ENCODE data around the gene PTGES3. TPM values are rescaled to one million over a fixed set of nuclear protein-coding genes. Genes with fewer than 3 reads are reported as not detected.

PTGES3 gene
- total RNA-seq, 1 donor from 2014 or later: 180 TPM

DNA sequence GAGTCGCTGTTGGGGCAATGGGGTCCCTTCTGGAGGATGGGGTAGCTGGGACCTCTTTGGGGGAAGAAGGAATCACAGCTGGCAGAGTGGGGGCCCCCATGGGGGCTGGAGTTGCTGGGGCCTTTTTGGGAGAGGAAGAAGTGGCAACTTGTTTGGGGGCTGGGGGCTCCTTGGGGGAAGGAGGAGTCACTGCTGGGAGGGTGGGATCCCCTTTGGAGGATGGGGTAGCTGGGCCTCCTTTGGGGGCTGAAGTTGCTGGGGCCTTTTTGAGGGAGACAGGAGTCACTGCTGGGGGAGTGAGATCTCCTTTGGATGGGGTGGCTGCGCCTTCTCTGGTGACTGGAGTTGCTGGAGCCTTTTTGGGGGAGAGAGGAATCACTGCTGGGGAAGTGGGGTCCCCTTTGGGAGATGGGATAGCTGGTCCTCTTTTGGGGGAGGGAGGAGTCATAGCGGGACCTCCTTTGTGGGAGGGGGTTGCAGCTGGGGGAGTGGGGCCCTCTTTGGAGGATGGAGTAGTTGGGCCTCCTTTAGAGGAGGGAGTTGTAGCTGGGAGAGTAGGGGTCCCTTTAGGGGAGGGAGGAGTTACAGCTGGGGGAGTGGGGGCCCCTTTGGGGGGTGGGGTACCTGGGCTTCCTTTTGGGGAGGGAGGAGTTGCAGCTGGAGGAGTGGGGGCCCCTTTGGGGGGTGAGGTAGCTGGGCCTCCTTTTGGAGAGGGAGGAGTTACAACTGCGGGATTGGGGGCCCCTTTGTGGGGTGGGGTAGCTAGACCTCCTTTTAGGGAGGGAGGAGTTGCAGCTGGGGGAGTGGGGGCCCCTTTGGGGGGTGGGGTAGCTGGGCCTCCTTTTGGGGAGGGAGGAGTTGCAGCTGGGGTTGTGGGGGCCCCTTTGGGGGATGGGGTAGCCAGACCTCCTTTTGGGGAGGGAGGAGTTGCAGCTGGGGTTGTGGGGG is 29.1 kb upstream of the PTGES3 start:
- Mint-ChIP-seq H3K4me3 (ENCODE audit: unreplicated experiment) (no peak overlapping the region), H3K27ac (ENCODE audit: unreplicated experiment) (no peak overlapping the region), H3K9me3 (ENCODE audit: unreplicated experiment) (peaks cover 9% of the 10 kb centered on the region), H3K4me1 (ENCODE audit: low read depth, unreplicated experiment) (peaks cover 24% of the 10 kb centered on the region), H3K27me3 (ENCODE audit: unreplicated experiment) (peaks cover 5% of the 10 kb centered on the region), H3K36me3 (ENCODE audit: unreplicated experiment) (peaks cover 11% of the 10 kb centered on the region)
- DNase-seq: no peak
- TF ChIP-seq, protein P1, sequence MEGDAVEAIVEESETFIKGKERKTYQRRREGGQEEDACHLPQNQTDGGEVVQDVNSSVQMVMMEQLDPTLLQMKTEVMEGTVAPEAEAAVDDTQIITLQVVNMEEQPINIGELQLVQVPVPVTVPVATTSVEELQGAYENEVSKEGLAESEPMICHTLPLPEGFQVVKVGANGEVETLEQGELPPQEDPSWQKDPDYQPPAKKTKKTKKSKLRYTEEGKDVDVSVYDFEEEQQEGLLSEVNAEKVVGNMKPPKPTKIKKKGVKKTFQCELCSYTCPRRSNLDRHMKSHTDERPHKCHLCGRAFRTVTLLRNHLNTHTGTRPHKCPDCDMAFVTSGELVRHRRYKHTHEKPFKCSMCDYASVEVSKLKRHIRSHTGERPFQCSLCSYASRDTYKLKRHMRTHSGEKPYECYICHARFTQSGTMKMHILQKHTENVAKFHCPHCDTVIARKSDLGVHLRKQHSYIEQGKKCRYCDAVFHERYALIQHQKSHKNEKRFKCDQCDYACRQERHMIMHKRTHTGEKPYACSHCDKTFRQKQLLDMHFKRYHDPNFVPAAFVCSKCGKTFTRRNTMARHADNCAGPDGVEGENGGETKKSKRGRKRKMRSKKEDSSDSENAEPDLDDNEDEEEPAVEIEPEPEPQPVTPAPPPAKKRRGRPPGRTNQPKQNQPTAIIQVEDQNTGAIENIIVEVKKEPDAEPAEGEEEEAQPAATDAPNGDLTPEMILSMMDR (IDR thresholded peaks at IDR 0.05; ENCODE audit: partially characterized antibody, unreplicated experiment): no peak

DNA sequence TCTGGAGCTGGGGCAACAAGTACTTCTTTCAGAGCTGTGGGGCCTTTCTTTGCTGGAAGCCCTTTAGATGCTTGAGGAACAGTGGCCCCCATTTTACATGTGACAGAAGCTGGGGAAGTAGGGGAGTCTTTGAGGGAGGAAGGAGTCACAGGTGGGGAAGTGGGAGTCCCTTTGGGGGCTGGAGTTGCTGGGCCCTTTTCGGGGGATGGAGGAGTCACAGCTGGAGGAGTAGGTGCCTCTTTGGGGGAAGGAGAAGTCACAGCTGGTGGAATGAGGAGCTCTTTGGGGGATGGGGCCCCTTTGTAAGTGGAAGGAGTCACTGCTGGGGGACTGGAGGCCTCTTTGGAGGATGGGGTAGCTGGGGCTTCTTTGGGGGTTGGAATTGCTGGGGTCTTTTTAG is 28.4 kb upstream of the PTGES3 start:
- Mint-ChIP-seq H3K4me3 (ENCODE audit: unreplicated experiment) (no peak overlapping the region), H3K4me1 (ENCODE audit: low read depth, unreplicated experiment) (peaks cover 20% of the 10 kb centered on the region)
- TF ChIP-seq, protein P1 (IDR thresholded peaks at IDR 0.05; ENCODE audit: partially characterized antibody, unreplicated experiment): no peak

DNA sequence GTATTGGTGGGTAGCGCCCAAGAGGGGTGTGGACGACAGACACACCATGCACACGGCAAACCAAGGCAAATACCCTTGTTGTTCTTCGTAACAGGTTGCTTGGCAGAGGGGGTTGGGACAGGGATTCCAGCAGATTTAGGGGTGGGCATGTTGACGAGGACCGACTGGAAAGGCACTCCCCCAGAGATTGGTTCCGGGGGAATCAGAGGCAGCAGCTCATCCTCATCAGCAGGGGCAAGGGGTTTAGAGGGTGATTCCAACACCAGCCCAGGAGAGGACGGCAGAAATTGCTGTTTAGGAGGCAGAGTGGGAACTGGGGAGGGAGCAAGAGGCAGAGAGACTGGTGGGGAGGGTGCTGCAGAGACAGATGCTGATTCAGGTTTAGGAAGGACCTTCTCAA is 27.7 kb upstream of the PTGES3 start:
- H3K27me3 Mint-ChIP-seq (ENCODE audit: unreplicated experiment): peaks cover 5% of the 10 kb centered on the region

More for the DNA sequence above, 28.4 kb upstream of the PTGES3 start:
- no peak for DNase-seq
- peaks cover 9% of the 10 kb centered on the region for H3K9me3 Mint-ChIP-seq (ENCODE audit: unreplicated experiment)
- H3K27me3 Mint-ChIP-seq (ENCODE audit: unreplicated experiment): peaks cover 5% of the 10 kb centered on the region
- peak overlapping the region; percentile 3 for H3K27ac Mint-ChIP-seq (ENCODE audit: unreplicated experiment)
- peaks cover 11% of the 10 kb centered on the region for H3K36me3 Mint-ChIP-seq (ENCODE audit: unreplicated experiment)

DNA sequence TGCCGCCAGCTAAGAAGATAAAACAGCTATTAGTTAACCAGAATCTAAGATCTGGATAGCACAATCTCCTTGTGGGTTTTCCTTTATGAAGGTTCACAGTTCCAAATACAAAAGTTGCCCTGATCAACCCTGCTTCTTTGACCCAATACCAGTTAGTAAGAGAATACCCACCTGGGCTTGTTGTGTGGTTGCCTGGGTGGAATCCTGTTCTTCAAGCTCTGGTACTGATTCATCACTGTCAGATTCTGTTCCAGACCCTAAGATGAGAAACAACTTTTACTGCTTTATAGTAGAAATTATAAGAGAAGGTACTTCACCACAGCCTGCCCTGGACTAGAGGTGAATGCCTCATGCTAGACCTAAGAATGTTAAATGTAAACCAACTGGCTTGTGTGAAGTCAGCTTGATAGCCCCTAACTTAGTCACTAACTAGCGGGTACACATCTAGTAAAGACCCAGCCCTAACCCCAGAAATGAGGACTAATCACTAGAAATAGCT is 26.4 kb upstream of the PTGES3 start:
- Mint-ChIP-seq H3K27me3 (ENCODE audit: unreplicated experiment) (peaks cover 5% of the 10 kb centered on the region), H3K27ac (ENCODE audit: unreplicated experiment) (no peak overlapping the region)

More for the DNA sequence above, 27.7 kb upstream of the PTGES3 start:
- TF ChIP-seq, protein P1 (IDR thresholded peaks at IDR 0.05; ENCODE audit: partially characterized antibody, unreplicated experiment): no peak
- Mint-ChIP-seq H3K27ac (ENCODE audit: unreplicated experiment) (no peak overlapping the region), H3K9me3 (ENCODE audit: unreplicated experiment) (peaks cover 8% of the 10 kb centered on the region), H3K4me1 (ENCODE audit: low read depth, unreplicated experiment) (peaks cover 16% of the 10 kb centered on the region), H3K36me3 (ENCODE audit: unreplicated experiment) (peaks cover 11% of the 10 kb centered on the region), H3K4me3 (ENCODE audit: unreplicated experiment) (no peak overlapping the region)
- DNase-seq: no peak

More for the DNA sequence above, 26.4 kb upstream of the PTGES3 start:
- Mint-ChIP-seq H3K36me3 (ENCODE audit: unreplicated experiment) (peaks cover under 1% of the 10 kb centered on the region), H3K4me3 (ENCODE audit: unreplicated experiment) (no peak overlapping the region), H3K4me1 (ENCODE audit: low read depth, unreplicated experiment) (peaks cover 8% of the 10 kb centered on the region), H3K9me3 (ENCODE audit: unreplicated experiment) (peaks cover 6% of the 10 kb centered on the region)
- no peak for DNase-seq
- TF ChIP-seq, protein P1 (IDR thresholded peaks at IDR 0.05; ENCODE audit: partially characterized antibody, unreplicated experiment): no peak
